DND-41 (cell line): ENCODE measurements around the gene CPM.

Experiments
- CTCF ChIP-seq: IDR thresholded peaks from 2 replicates; pipeline ENCODE4 v1.5.1; 2012; ENCODE audit warnings: borderline replicate concordance, low read length, moderate library complexity, mild to moderate bottlenecking; ENCODE audit not compliant: poor library complexity, severe bottlenecking; ENCODE audit errors: extremely low read depth
- EZH2 ChIP-seq: IDR thresholded peaks from 3 replicates; pipeline ENCODE4 v1.6.1; 2012; ENCODE audit warnings: borderline replicate concordance, low read depth, mild to moderate bottlenecking, moderate library complexity, low read length, inconsistent platforms; ENCODE audit not compliant: severe bottlenecking

DNA sequence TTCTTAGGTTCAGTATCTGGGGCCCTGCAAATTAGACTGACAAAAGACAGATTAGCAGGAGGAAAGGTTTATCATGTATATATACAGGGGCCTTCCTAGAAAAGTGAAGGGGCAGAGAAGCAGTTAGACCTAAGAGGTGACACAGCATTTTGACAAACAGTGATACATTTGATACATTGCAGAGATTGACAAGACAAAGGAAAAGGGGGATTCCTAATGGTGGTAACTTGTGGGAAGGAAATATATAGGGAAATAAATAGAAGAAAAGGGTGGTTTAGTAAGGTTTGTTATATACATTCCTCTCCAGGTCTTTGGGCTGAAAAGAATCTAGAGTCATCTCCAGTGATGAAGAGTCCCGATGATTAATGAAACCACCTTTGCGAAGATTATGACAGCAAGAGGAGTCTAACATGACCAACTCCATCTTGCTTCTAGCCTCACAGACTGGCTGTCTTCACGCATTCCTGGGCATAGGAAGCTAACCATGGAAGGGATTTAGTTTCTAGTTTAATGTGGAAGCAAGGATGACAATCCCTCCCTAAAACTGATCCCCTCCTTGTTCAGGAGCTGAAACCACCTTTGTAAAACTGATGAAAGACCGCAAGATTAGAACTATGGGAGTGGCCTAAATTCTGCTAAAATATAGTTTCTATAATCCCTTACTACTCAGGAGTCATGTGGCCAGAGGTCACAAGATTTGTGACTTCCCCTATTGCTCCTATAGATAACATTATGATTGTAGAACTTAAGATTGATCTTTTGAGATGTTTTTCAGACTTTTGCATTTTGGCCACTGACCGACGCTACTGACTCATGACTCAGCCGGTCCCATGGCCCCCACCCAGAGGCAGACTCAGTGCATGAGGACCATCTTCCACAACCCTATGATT is 31.1 kb upstream of the CPM start:
- TF ChIP-seq CTCF: no peak
- no peak for TF ChIP-seq EZH2
